ENCODE results near the gene EHD4. TPM values are rescaled to one million over a fixed set of nuclear protein-coding genes. Genes with fewer than 3 reads are reported as not detected.

EHD4 gene
- total and polyA plus RNA-seq, 2 donors (not counting 3 experiments of a cell fraction or from before 2014, with no cell fraction given) = 96.7 to 128 TPM

DNA sequence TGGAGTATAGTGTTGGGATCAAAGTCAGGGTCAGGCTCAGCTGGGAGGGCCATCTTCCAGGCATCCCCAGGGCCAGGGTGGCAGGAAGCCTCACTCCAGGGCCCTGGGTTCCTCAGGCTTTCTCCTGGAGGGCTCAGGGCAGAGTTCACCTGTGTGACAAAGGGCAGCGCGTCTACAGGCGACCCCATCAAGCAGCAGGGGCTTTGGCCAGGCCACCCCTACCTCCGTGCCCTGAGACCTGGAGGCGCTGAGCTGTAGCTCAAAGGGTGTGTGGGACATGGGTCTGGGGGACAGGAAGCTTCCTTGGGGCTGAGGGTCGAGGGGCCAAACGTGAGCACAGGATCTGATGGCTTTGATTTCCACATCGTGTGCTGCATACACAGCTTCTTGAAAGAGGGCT lies 91.3 kb downstream of the EHD4 start:
- no peaks in the 10 kb centered on the region for H3K9me1 ChIP-seq (replicated peaks; ENCODE audit: control insufficient read depth, extremely low read depth, insufficient read depth, low read length)
- H4K20me1 ChIP-seq (replicated peaks; ENCODE audit: control insufficient read depth, extremely low read depth, insufficient read depth, low read length) = no peaks in the 10 kb centered on the region
- DNase-seq (ENCODE audit: low read depth, low spot score) (no peak), FAIRE-seq (no peak)
- H3K27ac ChIP-seq (ENCODE audit: insufficient read depth, low read depth, low read length) = no peak overlapping the region
- H3K27me3 ChIP-seq (ENCODE audit: control insufficient read depth in 2 of 2, insufficient read depth in 2 of 2, low read length in 2 of 2) = no peaks in the 10 kb centered on the region
- H3K79me2 ChIP-seq (ENCODE audit: control insufficient read depth, insufficient read depth, low read length) = no peaks in the 10 kb centered on the region
- H3K4me1 ChIP-seq (ENCODE audit: control insufficient read depth, extremely low read depth, insufficient read depth, low read length) = no peaks in the 10 kb centered on the region
- TF ChIP-seq, protein P1, sequence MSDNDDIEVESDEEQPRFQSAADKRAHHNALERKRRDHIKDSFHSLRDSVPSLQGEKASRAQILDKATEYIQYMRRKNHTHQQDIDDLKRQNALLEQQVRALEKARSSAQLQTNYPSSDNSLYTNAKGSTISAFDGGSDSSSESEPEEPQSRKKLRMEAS (IDR thresholded peaks at IDR 0.05; ENCODE audit: insufficient read depth, insufficient read length) = no peak
- TF ChIP-seq FOS (IDR thresholded peaks at IDR 0.05; ENCODE audit: borderline replicate concordance, insufficient read depth, low read length) = no peak
- ChIA-PET CTCF (interaction anchor here (1.3 kb wide), 1 partner anchor 18 kb away, joined by 3 read pairs; no protein-coding TSS in a partner anchor), POLR2A (no interaction called here)
- H3K4me3 ChIP-seq (replicated peaks in 1 of 3; ENCODE audit: insufficient read depth in 1 of 3, low read depth in 1 of 3, low read length in 3 of 3) = no peak overlapping the region
- peaks cover 5 to 38% of the 10 kb centered on the region in 2 experiments for H3K36me3 ChIP-seq (ENCODE audit: control insufficient read depth in 2 of 2, extremely low read depth in 1 of 2, insufficient read depth in 2 of 2, low read length in 2 of 2)
- intact Hi-C loops (cut with micrococcal nuclease) = no loop called here
- no peak overlapping the region for H3K9ac ChIP-seq (replicated peaks; ENCODE audit: extremely low read depth, insufficient read depth, low read length)
- no TSS peak for BruUV-seq (replicated peaks)
- no peak overlapping the region for H3K4me2 ChIP-seq (ENCODE audit: insufficient read depth, low read length)
- no peak overlapping the region for H2AFZ ChIP-seq (ENCODE audit: low read depth, low read length)
- no peaks in the 10 kb centered on the region for H3K9me3 ChIP-seq (replicated peaks; ENCODE audit: control insufficient read depth, insufficient read depth, low read length)
- dilution Hi-C loops (cut with MboI; ENCODE audit: extremely low pct_ligation_motif_present, low sequenced_read_pairs) = no loop called here

DNA sequence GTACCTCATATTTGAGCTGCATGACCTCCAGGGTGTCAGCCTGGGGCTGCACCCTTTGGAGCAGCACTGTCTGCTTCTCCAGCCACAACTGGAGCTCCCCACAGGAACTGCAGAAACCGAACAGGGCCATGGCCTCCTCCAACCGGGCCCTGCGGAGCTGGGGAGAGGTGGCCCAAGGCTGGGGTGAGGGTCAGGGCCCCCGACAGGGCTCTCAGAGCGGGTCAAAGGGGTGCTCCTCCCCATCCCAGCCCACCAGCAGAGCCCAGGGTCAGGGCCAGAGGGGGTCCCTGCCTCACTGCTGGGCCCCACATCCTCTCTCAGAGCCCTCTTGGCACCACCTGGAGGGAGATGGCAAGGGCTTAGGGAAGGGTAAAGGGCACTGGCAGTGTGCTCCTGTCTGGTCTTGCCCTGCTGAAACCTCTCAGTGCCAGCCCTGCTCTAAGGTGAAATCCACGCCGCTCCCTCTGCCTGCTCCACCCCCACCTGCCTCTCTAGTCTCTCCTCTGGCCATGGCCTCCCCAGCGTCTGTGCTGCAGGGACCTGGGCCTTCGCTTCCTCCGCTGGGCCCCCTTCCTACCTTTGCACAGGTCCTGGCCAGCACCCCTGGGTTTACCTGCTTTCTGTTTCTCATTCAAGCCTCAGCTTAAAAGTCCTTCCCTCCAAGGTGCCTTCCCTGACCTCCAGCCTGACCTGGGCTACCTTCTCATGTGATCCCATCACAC lies 92.0 kb downstream of the EHD4 start:
- no peaks in the 10 kb centered on the region for H3K9me3 ChIP-seq (replicated peaks; ENCODE audit: control insufficient read depth, insufficient read depth, low read length)
- H3K36me3 ChIP-seq (ENCODE audit: control insufficient read depth in 2 of 2, extremely low read depth in 1 of 2, insufficient read depth in 2 of 2, low read length in 2 of 2) = peaks cover 3 to 37% of the 10 kb centered on the region in 2 experiments
- FAIRE-seq (no peak), DNase-seq (ENCODE audit: low read depth, low spot score) (no peak)
- no TSS peak for BruUV-seq (replicated peaks)
- dilution Hi-C loops (cut with MboI; ENCODE audit: extremely low pct_ligation_motif_present, low sequenced_read_pairs) (no loop called here), intact Hi-C loops (cut with micrococcal nuclease) (no loop called here)
- H4K20me1 ChIP-seq (replicated peaks; ENCODE audit: control insufficient read depth, extremely low read depth, insufficient read depth, low read length) = no peaks in the 10 kb centered on the region
- no peak for TF ChIP-seq FOS (IDR thresholded peaks at IDR 0.05; ENCODE audit: borderline replicate concordance, insufficient read depth, low read length)
- H3K79me2 ChIP-seq (ENCODE audit: control insufficient read depth, insufficient read depth, low read length) = no peaks in the 10 kb centered on the region
- no peak overlapping the region for H2AFZ ChIP-seq (ENCODE audit: low read depth, low read length)
- H3K9ac ChIP-seq (replicated peaks; ENCODE audit: extremely low read depth, insufficient read depth, low read length) = no peak overlapping the region
- H3K4me3 ChIP-seq (replicated peaks in 1 of 3; ENCODE audit: insufficient read depth in 1 of 3, low read depth in 1 of 3, low read length in 3 of 3) = no peak overlapping the region
- no peaks in the 10 kb centered on the region for H3K9me1 ChIP-seq (replicated peaks; ENCODE audit: control insufficient read depth, extremely low read depth, insufficient read depth, low read length)
- POLR2A ChIA-PET = no interaction called here
- CTCF ChIA-PET = interaction anchor here (0.5 to 1.3 kb wide), 2 partner anchors 17 to 118 kb away, joined by 3 read pairs; no protein-coding TSS in a partner anchor
- H3K27me3 ChIP-seq (ENCODE audit: control insufficient read depth in 2 of 2, insufficient read depth in 2 of 2, low read length in 2 of 2) = no peaks in the 10 kb centered on the region
- no peaks in the 10 kb centered on the region for H3K4me1 ChIP-seq (ENCODE audit: control insufficient read depth, extremely low read depth, insufficient read depth, low read length)
- no peak overlapping the region for H3K4me2 ChIP-seq (ENCODE audit: insufficient read depth, low read length)
- no peak overlapping the region for H3K27ac ChIP-seq (ENCODE audit: insufficient read depth, low read depth, low read length)
